HK-2 (cell line): ENCODE results near the gene SMARCA2.
"Not testable (repeated sequence)": the region's sequence is repeated elsewhere in the genome, so short reads cannot be mapped to it uniquely, and the experiment has no call there.

Experiments used
- DNase-seq: peaks from one replicate; pipeline ENCODE4 v3.0.0-alpha.2; 2018; ENCODE audit not compliant: unreplicated experiment

The SMARCA2 gene

DNA sequence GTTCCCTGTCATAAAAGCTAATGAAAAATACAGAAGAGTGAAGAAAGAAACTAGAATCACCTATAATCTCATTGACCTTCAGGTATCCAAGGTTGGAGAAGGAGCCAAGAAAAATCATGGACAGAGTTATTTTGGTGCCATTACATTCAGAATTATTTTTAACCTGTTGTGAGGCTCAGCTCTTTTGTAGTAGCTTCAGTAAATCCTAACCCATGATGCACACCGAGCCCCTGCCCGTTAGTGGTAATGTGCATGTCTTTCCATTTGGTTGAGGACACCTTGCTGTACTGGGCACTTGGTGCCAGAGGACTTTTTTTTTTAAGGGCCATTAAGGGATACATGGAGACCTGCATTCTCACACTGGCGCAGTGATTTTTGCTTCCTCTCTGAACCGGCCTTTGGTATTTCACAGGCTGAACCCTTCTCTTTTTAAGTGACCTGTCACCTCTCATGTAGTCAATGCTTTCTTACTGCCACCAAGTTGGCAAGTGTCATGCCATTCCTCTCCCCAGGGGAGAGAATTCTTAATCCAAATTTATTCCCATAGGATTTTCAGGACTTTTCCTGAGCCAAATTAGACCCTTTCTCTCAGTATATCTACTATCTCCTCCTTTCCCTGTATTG lies 125.6 kb downstream of the SMARCA2 start:
- no peak for DNase-seq

DNA sequence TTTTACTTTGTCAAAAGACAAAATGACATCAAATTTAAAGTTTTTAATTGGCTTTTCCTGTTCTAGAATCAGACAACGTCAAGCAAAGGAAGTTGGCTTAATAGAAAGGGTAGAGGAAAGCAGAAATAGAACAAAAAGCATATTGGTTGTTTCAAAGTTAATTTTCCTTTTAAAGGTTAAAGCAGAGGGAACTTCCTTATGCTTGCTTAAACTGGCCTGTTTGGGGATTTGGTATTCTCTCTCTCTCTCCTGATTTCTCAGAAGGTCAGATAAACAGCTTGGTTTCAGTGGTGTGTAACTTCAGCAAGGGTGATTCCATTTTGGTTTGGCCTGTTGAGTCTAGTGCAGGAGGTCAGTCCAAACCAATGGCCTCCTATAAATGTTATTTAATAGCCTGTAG lies 127.1 kb downstream of the SMARCA2 start:
- DNase-seq = no peak

DNA sequence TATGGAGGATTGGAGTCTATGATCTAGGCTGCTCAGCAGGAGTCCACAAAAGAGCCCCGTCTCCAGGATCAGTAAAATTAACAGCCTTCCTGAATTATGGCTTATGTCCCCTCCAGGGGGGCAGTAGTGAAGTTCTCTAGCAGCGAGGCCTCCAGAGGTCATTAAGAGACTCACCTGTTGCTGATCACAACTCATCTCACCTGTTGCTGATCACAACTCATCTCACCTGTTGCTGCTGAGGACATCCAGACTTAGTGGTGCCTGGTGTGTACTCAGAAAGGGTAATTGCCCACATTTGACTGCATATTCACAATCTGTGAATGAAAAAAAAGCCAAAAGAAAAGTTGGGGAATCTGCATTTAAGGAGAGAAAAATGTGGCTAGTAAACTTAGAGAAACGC lies 129.5 kb downstream of the SMARCA2 start:
- no peak for DNase-seq

DNA sequence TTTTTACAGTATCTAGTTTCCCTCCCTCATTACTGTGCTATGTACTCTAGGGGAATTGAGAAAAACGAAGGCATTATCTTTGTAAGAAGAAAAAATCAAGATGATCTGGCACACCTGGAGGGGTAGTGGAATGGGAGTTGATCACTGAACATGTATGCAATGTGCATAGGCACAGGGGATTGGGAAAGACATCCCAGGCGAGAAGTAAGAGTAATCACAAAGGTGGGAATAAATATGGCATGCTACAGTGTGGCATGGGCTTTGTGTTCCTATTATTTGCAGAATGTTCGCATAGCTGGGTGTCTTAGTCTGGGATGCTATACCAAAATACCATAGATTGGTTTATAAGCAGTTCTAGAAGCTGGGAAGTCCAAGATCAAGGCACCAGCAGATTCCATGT lies 130.6 kb downstream of the SMARCA2 start:
- no peak for DNase-seq

DNA sequence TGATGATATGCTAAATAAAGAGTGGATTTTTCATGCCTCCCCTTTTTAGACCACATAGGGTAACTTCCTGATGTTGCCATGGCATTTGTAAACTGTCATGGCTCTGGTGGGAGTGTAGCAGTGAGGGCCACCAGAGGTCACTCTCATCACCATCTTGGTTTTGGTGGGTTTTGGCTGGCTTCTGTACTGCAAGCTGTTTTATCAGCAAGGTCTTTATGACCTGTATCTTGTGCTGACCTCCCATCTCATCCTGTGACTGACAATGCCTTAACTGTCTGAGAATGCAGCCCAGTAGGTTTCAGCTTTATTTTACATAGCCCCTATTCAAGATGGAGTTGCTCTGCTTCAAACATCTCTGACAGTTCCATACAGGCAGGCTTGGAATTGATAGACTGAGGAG lies 131.6 kb downstream of the SMARCA2 start:
- DNase-seq = not testable (repeated sequence)

DNA sequence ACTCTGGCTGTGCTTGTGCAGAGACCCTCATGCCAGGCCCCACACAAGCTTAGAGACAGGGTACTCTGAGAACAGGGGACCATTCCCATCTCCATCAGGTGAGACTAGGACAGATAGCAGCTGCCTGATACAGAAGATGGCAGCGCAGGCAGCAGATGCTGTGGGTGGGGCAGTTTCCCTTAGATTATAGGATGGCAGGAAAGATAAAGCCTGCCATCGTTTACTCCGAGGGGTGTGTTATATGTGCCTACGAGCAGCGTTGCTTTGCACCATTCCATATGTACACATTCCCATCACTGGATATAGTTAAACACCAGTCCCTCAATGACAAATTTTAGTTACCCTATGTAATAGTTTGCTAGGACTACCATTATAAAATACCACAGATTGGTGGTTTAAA lies 135.2 kb downstream of the SMARCA2 start:
- DNase-seq = no peak

DNA sequence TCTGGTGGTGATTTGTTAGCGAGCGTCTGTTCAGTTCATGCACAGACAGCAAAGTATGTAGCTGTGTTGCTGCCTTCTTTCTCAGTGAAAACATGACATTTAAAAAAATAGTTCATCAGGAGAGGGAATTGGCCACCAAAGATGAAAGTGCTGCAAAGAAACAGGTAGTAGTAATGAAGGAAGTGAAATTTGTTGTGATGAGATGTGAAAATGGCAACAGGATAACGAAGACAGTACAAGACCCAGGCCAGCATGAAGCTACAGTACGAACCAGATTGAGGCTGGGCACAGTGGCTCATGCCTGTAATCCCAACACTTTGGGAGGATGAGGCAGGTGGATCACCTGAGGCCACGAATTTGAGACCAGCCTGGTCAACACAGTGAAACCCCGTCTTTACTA lies 136.0 kb downstream of the SMARCA2 start:
- no peak for DNase-seq

DNA sequence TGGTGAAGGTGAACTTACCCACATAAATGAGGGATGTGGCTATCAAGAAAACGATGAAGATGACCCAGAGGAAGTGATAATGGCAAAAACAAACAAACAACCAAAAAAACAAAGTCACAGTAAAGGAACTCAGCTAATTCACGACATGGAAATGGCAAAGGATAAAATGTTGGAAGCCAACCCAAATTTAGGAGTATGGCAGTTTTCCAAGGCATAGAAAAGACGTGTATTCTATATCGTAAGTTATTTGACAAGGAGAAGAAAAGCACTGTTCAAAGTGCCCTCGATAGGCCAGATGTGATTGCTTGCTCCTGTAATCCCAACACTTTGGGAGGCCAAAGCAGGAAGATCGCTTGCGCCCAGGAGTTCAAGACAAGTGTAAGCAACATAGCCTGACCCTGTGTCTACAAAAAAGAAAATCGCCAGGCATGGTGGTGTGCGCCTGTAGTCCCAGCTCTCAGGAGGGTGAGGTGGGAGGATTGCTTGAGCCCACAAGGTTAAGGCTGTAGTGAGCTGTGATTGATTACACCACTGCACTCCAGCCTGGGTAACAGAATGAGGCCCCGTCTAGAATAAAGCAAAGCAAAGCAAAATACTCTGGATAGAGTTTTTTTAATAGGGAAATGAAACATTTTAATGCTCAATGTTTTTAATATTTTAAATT lies 138.0 kb downstream of the SMARCA2 start:
- DNase-seq = no peak

DNA sequence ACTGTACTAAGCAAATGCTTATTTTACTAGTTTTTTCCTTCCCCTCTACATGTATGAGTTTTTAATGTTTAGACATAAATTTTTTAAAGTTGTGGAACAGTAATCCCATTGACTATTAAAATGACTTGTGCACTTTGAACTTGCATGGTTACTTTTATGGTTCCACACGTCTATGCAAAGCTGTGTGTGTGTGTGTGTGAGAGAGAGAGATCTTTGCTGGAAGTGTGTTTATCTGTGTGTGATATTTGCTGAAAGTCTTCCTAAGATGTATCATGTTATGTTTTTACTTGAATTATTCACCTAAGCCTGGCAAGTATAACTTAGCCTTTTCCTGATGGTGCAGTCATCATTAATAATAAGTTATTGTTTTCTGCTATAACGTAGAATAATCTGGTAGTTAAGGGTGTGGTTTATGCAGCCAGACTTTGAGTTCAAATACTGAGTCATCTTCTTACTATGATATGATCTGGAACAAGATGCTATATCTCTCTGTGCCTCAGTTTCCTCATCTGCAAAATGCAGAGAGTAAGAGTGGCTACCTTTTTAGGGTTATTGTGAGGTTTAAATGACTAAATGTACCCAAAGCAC lies 138.6 kb downstream of the SMARCA2 start:
- no peak for DNase-seq

DNA sequence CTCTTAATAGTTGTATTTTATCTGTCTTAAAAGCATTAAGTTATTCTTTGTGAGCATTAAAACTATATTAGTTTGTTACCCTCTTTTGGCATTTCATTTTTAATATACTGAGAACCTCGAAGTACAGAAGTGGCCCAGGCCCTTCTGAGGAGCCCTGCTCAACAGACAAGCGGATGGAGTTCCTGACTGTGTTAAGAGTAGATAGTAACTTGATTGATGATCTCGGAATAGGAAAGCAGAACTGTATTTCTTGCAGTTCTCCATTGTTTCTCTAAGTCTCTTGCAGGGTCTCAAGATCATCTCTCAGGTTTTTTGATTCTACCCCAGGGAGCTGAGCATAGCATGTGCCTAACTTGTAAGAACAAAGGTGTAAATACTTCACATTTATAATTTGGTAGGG lies 139.6 kb downstream of the SMARCA2 start:
- DNase-seq = no peak

DNA sequence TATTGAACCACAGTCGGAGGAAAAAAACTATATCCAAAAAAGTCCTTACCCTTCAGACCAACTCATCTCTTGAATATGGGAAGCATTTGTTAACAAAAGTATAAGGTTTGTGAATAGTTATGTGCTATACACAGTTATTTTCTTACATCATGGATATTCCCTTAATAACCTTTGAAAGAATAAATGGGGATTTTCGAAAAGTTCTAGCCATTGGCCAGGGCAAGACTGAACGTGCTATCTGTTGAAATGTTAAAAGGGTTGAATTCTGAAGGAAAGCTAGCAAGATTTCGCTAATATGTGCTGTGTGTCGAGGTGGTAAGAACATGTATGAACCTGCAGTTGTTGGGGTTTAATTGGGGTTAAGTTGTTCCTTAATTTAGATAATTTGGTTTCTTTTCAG lies 140.8 kb downstream of the SMARCA2 start:
- DNase-seq = no peak

DNA sequence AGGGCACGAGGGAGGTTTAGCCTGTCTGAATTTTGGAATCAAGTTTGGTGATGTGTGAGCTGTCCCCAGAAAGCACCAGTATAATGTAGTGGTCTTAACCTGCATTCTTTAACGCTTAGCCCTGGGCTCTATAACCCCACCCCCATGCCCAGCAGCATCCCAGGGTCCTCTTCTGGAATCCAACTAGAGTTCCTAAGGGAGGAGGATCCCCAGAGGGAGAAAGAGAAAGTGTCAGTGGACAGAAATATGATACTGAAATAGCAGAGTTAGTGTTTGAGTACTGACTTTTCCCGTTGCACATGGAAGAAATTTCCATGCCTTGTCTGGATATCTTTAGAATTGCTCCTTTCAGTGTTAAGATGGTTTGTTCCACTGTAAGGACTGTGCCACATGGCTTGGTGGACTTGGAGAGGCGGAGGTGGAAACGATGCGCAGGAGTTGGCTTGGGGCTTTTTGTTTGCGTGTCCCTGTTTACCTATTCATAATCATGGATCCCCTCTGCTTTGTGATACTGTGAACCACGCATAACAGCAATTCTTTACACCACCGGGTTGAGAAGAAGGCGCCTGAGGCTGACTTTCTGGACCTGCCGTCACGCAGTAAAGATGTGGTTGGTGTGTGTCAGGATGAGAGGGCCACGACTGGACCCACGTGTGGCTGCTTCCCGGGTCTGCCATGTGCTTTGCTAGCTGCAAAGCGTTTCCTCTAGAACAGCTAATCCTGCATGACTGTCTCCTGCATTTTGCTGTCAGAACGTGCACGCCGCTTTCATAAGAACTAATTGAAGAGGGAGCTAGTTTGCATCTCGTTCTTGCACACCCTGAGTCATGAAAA lies 142.3 kb downstream of the SMARCA2 start:
- peak; percentile 30 for DNase-seq

DNA sequence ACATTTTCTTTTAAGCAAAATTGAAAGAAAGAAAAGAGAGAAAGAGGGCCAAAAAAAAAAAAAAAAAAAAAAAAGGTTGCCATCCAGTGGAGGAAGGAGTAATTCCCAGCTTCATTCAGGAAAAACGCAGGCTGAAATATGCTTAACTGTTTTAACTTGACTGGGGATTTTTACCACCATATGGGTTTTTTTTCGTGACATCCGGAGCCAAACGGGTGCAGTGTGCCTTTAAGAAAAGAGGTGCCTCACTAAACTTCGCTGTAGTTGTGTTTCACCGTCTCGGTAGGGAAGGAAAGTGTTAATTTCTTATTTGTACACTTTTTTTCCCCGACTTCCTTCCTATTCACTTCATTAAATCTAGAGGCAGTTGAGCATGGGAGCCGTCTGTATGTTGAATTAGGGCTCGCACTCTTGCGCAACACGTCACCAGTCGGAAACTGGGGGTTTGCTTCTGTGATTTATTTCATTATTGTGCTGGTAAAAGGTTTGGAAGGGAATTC lies 143.0 kb downstream of the SMARCA2 start:
- peak; percentile 16 for DNase-seq

DNA sequence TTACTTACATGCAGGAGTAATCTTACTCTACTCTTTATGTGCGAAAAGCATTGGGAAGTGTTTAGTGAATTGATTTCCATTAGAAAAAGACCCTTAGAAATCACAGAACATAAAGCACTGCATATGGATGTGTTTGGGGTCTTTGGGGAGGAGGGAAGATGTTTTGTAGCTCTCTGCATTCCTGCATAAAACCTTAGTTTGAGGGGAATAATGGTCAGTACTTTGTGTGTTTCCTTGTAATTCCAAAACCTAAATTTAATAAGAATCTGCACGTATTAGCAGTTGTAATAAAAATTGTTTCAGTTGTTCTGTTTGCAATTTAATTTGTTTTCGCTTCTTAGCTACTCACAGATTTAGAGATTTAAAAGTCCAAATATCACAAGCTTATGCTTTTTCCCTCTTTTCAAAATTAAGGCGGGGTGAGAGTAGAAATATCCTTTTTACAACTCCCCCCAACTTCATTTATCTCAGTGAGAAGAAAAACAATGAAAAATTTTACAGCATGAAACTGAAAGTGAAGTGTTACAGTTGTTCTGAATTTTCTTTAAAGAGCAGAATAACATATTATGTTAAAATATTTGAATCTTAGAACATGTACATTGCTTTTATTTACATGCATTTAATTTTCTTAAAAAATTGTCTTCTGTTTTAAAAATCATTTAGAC lies 143.8 kb downstream of the SMARCA2 start:
- no peak for DNase-seq

DNA sequence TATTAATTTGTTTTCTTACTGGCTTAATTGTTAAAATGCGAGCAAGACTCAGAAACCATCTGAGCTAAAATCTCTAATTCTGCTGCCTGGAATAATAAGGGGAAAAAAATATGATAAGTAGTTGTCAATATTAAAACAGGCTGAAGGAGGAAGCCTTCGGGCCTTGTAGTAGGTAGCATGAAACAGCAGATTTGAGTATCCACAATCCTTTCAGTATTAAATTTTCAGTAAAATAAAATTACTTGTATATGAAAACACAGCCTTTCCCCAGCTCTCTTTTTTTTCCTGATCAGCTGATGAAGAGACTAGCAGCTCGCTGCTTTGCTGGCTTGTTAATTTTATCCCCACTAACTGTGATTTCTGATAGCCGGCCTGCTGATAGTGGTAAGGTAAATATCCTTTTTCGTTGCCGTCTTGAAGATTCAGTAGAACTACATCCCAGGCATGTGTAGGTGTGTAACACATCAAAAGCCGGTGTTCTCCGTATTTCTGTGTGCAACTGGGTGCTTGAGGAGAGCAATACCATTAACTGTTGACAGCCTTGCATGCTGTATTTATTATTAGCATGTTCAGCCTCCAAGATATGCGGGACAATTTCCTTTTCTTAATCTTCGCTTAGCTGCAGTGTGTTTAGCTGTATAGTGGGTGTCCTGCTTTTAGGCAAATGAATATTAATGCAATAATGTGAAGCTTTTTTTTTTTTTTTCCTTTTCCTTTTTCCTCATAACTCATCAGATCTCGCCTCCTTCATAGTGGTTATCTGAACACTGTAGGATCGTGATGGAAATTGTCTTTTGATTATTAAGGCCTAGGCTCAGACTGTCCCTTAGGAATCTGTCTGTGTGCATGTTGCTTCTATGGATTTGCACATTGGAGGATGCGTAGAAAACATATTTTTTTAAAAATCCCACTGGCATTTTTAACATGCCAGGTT lies 144.6 kb downstream of the SMARCA2 start:
- no peak for DNase-seq

DNA sequence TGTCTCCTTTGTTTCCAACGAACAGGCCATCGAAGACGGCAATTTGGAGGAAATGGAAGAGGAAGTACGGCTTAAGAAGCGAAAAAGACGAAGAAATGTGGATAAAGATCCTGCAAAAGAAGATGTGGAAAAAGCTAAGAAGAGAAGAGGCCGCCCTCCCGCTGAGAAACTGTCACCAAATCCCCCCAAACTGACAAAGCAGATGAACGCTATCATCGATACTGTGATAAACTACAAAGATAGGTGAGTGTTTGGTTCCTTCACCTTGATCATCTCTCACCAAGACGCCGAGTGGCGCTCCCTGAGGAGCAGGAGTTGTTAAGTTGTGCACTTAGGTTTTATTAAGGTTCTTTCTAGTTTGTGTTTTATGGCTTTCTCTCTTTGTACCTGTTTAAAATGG lies 146.5 kb downstream of the SMARCA2 start:
- no peak for DNase-seq

DNA sequence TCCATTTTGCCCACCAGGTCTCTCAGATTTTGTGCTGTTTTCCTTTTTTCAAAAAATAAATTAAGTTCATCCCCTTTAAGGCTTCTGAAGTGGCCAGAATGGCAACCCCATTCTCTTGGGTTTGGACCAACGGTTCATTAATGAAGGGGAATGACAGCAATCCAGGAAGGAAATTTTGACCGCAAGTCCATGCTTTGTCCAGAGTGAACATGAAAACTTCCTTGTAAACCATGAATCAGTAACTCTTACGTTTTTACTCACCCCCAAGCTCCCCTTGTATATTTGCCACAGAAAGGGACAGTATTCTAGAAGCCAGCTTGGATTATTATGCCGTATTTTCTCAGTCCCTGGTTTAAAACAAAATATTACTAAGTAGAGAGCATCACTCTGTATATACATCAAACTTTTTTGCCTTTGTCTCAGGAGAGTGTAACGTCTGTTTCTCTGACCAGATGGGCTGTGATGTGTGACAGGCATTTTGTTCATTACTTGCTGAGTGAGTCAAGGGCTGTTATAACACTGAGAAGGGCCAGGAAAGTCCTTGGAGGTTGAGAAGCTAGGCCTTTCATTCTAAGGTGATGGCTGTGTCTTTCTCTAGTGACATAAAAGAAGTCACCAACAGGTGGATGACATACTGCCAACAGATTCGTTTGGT lies 148.2 kb downstream of the SMARCA2 start:
- DNase-seq = no peak

DNA sequence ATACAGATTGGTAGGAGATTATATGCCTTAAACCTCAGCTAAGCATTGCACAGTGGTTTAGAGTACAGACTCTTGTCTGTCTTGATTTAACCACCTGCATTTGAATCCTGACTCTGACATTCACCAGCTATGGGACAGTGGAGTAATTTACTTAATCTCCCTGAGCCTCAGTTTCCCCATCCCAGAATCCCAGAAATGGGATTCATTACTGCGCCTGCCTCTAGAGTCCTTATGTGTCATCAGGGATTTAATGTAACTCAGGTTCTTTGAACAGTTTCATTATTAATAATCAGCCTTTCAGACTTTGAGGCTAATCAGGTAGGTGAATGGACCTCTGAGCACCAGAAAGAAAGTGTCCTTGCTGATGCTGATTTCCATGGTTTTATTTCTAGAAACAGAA lies 149.1 kb downstream of the SMARCA2 start:
- no peak for DNase-seq

DNA sequence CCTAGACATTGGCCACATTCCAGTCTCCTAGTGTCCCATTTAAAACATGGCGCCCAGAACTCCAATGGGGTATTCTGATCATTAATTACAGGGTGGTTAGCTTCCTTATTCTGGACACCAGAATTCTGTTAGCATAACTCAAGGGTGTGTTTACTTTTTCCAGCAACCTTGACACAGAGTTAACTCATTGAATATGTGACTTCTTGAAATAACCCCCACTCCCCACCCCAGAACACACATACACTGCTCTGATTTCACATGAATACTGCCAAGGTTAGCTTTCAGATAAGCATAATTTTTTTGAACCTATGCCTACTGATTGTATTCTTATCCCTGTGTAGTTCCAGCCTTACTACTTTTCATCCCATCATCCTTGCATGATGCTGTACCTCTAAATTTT lies 151.1 kb downstream of the SMARCA2 start:
- no peak for DNase-seq

DNA sequence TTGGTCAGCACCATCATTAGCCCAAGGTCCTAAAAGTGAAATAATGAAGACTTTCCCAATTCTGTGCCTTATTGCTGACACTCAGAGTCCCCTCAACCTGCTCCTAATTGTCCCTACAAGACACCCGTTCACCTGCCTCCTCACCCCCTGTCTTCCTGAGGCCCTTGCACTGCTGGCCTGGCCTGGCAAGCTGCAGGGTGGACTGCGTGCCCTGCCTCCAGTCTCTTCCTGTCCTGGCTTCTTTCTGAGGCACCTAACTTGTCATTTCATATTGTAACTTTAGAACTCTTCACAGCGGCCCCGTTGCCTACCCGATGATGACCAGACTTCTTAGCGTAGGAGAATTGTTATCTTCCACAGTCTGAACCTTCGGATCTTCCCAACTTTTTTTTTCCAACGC lies 153.9 kb downstream of the SMARCA2 start:
- no peak for DNase-seq
